ENCODE data around the gene SNX13. TPM values are rescaled to one million over a fixed set of nuclear protein-coding genes. Genes with fewer than 3 reads are reported as not detected.

The SNX13 gene
- total RNA-seq, 4 donors from 2014 or later = 37.3 to 60.3 (median 48.8) TPM

DNA sequence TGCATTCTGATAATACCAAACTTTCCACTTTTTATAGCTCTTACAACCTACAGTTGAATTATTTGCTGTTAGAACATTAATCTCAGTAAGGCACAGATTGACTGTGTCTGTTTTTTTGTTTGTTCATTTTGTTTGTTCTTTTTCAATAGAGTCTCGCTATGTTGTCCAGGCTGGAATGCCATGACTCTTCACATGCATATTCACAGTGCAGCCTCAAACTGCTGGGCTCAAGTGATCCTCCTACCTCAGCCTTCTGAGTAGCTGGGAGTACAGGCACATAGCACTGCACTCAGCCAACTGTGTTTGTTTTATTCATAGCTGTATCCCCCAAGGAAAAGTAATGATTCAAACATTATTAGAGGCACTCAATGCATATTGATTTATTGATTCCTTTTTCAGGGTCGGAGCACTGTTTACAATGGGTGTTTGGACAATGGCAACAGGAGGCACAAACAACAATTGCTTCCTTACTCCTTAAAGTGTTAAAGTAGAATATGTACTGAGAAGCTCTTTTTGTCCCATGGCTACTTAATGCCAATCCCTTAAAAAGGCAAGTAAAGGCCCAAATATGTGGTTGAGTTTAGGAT is 61.1 kb downstream of the SNX13 start:
- Histone ChIP-seq H3K4me3 (no peak overlapping the region), H3K36me3 (peaks cover 0 to 27% (median 0%) of the 10 kb centered on the region in 3 donors), H3K9me3 (no peaks in the 10 kb centered on the region), H3K27ac (no peak overlapping the region), H3K4me1 (no peaks in the 10 kb centered on the region), H3K27me3 (no peaks in the 10 kb centered on the region)
- no peak for DNase-seq
- TF ChIP-seq, protein P1, sequence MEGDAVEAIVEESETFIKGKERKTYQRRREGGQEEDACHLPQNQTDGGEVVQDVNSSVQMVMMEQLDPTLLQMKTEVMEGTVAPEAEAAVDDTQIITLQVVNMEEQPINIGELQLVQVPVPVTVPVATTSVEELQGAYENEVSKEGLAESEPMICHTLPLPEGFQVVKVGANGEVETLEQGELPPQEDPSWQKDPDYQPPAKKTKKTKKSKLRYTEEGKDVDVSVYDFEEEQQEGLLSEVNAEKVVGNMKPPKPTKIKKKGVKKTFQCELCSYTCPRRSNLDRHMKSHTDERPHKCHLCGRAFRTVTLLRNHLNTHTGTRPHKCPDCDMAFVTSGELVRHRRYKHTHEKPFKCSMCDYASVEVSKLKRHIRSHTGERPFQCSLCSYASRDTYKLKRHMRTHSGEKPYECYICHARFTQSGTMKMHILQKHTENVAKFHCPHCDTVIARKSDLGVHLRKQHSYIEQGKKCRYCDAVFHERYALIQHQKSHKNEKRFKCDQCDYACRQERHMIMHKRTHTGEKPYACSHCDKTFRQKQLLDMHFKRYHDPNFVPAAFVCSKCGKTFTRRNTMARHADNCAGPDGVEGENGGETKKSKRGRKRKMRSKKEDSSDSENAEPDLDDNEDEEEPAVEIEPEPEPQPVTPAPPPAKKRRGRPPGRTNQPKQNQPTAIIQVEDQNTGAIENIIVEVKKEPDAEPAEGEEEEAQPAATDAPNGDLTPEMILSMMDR (IDR thresholded peaks at IDR 0.05) = no peak
- no peak for TF ChIP-seq POLR2A (IDR thresholded peaks at IDR 0.05)

DNA sequence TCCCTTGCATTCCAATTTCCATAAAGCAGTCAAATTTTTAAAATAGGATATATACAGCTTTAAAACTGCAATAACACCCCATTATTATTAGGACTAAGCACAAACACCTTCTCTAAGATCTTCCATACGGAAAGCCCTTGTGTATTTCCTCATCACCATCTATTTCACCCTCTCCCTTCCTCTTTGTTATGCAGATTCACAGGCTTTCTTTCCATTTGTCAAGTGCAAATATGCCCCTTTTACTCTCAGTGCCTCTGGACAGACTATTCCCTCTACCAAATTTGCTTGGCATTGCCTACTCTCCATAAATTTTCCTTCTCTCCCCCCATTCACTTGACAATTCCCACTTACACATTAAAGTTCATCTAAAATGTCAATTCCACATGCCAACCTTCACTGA is 61.7 kb downstream of the SNX13 start:
- TF ChIP-seq, protein P1 (IDR thresholded peaks at IDR 0.05) = no peak
- TF ChIP-seq POLR2A (IDR thresholded peaks at IDR 0.05) = no peak
- no peak for DNase-seq
- Histone ChIP-seq H3K36me3 (peaks cover 0 to 24% (median 0%) of the 10 kb centered on the region in 3 donors), H3K27me3 (no peaks in the 10 kb centered on the region), H3K4me3 (no peak overlapping the region), H3K4me1 (no peaks in the 10 kb centered on the region), H3K9me3 (no peaks in the 10 kb centered on the region), H3K27ac (no peak overlapping the region)

DNA sequence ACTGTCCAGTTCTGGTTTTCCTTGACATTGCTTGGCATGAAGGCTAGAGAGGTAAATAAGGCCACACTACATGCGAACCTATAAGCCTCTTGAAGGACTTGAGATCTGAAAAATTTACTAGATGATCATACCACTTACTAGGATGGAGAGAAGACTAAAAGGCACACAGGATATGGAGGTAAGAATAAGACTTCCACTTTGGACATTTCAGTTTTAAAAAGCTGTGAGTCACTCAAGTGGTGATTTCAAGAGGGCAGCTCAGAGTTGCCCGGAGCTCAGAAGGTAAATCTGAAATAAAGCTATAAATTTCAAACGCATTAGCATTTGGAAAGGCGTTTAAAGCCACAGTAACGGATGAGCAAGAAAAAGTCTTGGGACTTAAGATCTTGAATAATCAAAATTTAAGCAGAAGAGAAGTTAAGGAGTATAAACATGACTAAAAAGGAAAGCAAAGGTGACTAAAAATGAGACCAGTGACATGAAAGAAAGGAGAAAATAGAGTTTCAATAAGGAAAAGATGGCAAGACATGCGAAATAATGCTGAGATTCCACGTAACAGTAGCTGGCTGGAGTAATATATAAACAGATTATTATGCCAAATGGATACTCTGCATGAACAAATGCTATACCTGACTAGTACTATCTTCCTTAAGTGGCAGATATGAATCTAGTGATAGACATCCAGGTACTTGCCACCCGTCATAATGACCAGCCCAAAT is 68.3 kb downstream of the SNX13 start:
- TF ChIP-seq POLR2A (IDR thresholded peaks at IDR 0.05) = no peak
- TF ChIP-seq, protein P1 (IDR thresholded peaks at IDR 0.05) = no peak

DNA sequence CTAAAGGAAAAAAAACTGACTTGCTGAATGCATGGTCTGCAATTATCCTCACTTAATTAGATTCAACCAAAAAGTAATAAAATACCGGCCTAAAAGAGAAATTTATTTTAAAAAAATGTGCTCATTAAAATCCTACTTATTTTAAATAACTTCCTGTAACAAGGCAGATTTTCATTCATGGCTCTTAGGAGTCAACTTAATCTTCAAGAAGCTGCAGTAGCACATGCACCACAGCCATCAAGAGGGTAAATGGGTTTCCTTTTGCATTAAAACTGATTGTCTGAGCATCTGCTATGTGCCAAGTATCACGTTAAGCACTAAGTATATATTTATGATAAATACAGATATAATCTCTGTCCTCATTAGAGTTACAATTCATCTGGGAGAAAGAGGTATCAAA is 69.9 kb downstream of the SNX13 start:
- peaks cover 0 to 64% (median 0%) of the 10 kb centered on the region in 3 donors for H3K36me3 ChIP-seq
- TF ChIP-seq, protein P1 (IDR thresholded peaks at IDR 0.05) = no peak
- no peak for TF ChIP-seq POLR2A (IDR thresholded peaks at IDR 0.05)

More for the DNA sequence above, 68.3 kb downstream of the SNX13 start:
- Histone ChIP-seq H3K27ac (no peak overlapping the region), H3K9me3 (no peaks in the 10 kb centered on the region), H3K4me3 (no peak overlapping the region), H3K27me3 (no peaks in the 10 kb centered on the region), H3K4me1 (no peaks in the 10 kb centered on the region), H3K36me3 (peaks cover 0 to 55% (median 0%) of the 10 kb centered on the region in 3 donors)
- no peak for DNase-seq

DNA sequence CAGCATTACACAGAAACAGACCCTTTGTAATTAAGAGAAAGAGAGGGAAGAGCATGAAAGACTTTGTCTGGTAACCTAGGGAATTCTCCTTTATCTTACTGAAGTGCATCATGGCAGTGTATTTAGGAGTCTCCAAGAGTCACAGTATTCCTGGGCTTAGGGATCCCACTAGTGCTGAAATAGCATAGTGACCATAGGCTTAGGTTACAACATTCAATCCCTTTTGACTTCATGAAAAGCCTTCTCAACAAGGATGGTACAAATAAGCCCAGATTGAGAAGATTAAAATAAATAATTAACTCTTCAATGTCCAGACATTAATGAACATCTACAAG is 76.5 kb downstream of the SNX13 start:
- no peak for DNase-seq
- no peak for TF ChIP-seq POLR2A (IDR thresholded peaks at IDR 0.05)
- TF ChIP-seq, protein P1 (IDR thresholded peaks at IDR 0.05) = no peak
- no peaks in the 10 kb centered on the region for H3K27me3 ChIP-seq
- H3K27ac ChIP-seq = no peak overlapping the region
- H3K4me1 ChIP-seq = no peaks in the 10 kb centered on the region
- H3K9me3 ChIP-seq = no peaks in the 10 kb centered on the region
- H3K4me3 ChIP-seq = no peak overlapping the region
- H3K36me3 ChIP-seq = peaks cover 0 to 49% (median 0%) of the 10 kb centered on the region in 3 donors

More for the DNA sequence above, 69.9 kb downstream of the SNX13 start:
- H3K4me1 ChIP-seq = no peaks in the 10 kb centered on the region
- H3K4me3 ChIP-seq = no peak overlapping the region
- no peak for DNase-seq
- no peak overlapping the region for H3K27ac ChIP-seq
- no peaks in the 10 kb centered on the region for H3K27me3 ChIP-seq
- H3K9me3 ChIP-seq = no peaks in the 10 kb centered on the region
